HL-60 (cell line): Measurements from ENCODE around the gene MBNL1.

Experiments used
- CTCF ChIP-seq: IDR thresholded peaks from one replicate; pipeline ENCODE4 v1.5.1; 2011; ENCODE audit warnings: low read length, control low read depth, inconsistent platforms; ENCODE audit not compliant: insufficient read depth
- POLR2AphosphoS5 ChIP-seq: IDR thresholded peaks from 2 replicates; pipeline ENCODE4 v1.6.1; 2012; ENCODE audit warnings: low read depth
- REST ChIP-seq: IDR thresholded peaks from 2 replicates; pipeline ENCODE4 v1.6.1; 2012; ENCODE audit warnings: low read depth; ENCODE audit not compliant: insufficient replicate concordance

DNA sequence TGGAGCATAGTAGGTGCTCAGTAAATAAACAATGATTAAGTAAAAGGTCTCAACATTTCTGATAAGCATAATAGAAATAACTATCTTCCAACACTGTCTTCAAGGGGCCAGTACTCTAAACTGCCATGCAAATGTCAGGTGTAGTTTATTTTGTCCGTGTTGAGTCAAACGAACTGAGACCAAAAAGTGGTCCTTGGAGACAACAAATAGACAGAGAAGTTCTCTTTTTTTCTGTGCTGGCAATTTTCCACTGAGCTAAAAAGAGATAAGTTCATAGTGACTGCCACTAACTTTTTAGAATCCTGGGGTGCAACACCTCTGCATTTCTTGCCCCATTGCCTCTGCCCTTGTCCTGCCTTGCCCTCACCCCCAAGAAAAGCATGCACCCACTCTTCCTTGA lies 14.7 kb upstream of the MBNL1 start:
- TF ChIP-seq REST = no peak
- TF ChIP-seq CTCF = no peak
- no peak for TF ChIP-seq POLR2AphosphoS5
